ENCODE data around the gene ZNF497.

ZNF497 gene

DNA sequence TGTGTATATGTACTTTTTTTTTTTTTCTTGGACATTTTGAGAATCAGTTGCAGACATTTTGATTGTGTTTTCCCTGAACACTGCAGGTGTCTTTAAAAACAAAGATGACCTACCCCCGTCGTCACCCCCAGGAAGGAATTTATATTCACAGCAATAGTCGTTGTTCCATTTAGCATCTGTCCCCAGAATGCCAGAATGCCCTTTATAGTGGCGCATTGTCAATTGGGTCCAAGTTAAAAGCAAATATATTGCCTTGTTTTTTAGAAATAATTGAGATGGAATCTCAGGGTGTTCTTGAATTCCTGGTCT, 31.1 kb upstream of the ZNF497 start:
- no peak for DNase-seq (ENCODE audit: low read depth, low spot score)
- H3K27ac ChIP-seq (ENCODE audit: low read length), result no peak overlapping the region
- no peaks in the 10 kb centered on the region; the same call in 1 of the 2 replicates for H3K27me3 ChIP-seq (ENCODE audit: control insufficient read depth, insufficient read depth, low read length)
- H3K4me3 ChIP-seq (ENCODE audit: low read length), result no peak overlapping the region
- H3K9me3 ChIP-seq (ENCODE audit: control insufficient read depth, insufficient read depth, low read length), result no peaks in the 10 kb centered on the region
- H3K36me3 ChIP-seq (ENCODE audit: control insufficient read depth, insufficient read depth, low read length), result peaks cover 25% of the 10 kb centered on the region
- WGBS (ENCODE audit: insufficient coverage, insufficient read length), result no CpG with 5 or more reads among the region's 4 CpGs
- peaks cover 8% of the 10 kb centered on the region; the same call in 1 of the 2 replicates for H3K4me1 ChIP-seq (ENCODE audit: control insufficient read depth, insufficient read depth, low read length)

DNA sequence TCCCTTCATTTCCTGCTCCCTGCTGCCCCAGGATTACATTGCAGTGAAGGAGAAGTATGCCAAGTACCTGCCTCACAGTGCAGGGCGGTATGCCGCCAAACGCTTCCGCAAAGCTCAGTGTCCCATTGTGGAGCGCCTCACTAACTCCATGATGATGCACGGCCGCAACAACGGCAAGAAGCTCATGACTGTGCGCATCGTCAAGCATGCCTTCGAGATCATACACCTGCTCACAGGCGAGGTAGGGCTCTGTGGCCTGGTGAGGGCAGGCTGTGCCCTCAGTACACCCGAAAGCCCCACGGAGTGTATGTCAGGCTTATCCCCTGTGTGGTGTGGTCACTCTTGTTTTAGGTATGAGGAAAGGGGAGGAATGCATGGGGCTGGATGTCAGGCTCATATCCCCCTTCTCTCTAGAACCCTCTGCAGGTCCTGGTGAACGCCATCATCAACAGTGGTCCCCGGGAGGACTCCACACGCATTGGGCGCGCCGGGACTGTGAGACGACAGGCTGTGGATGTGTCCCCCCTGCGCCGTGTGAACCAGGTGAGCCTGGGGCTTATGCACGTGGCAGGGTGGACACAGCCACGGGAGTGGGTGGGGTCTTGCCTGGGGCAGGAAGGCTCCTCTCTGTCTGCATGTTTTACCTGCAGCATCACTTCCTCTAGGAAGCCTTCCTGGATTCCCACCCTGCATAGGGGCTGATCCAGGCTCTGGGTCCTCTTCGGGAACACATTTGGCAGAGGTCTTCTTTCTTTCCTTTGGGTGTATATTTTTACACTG, 30.6 kb upstream of the ZNF497 start:
- no peak overlapping the region for H3K4me3 ChIP-seq (ENCODE audit: low read length)
- H3K4me1 ChIP-seq (ENCODE audit: control insufficient read depth, insufficient read depth, low read length), result peaks cover 8% of the 10 kb centered on the region; the same call in 1 of the 2 replicates
- no peak for DNase-seq (ENCODE audit: low read depth, low spot score)
- no CpG with 5 or more reads among the region's 26 CpGs for WGBS (ENCODE audit: insufficient coverage, insufficient read length)
- no peaks in the 10 kb centered on the region for H3K9me3 ChIP-seq (ENCODE audit: control insufficient read depth, insufficient read depth, low read length)
- no peaks in the 10 kb centered on the region; the same call in 1 of the 2 replicates for H3K27me3 ChIP-seq (ENCODE audit: control insufficient read depth, insufficient read depth, low read length)
- H3K27ac ChIP-seq (ENCODE audit: low read length), result no peak overlapping the region
- H3K36me3 ChIP-seq (ENCODE audit: control insufficient read depth, insufficient read depth, low read length), result peaks cover 27% of the 10 kb centered on the region

DNA sequence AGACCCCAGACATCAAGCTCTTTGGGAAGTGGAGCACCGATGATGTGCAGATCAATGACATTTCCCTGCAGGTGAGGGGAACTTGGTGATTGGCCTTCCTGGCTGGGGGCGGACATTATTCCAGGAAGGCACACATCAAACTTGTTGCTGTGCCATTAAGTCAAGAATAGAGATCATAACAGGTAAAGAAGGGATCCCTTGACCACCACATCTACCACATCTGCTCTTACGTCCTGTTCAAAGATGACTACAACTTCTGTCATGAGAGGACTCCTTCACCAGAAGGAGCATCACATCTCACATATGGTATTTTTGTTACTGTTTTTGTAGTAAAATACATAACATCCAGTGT, 25.6 kb upstream of the ZNF497 start:
- Histone ChIP-seq H3K4me3 (ENCODE audit: low read length) (peak overlapping the region; percentile 77; the same call in 1 of the 2 replicates), H3K36me3 (ENCODE audit: control insufficient read depth, insufficient read depth, low read length) (peaks cover 11% of the 10 kb centered on the region), H3K27me3 (ENCODE audit: control insufficient read depth, insufficient read depth, low read length) (no peaks in the 10 kb centered on the region), H3K4me1 (ENCODE audit: control insufficient read depth, insufficient read depth, low read length) (peaks cover 6% of the 10 kb centered on the region), H3K9me3 (ENCODE audit: control insufficient read depth, insufficient read depth, low read length) (no peaks in the 10 kb centered on the region), H3K27ac (ENCODE audit: low read length) (no peak overlapping the region)
- DNase-seq (ENCODE audit: low read depth, low spot score), result no peak
- WGBS (ENCODE audit: insufficient coverage, insufficient read length), result no CpG with 5 or more reads among the region's 3 CpGs

DNA sequence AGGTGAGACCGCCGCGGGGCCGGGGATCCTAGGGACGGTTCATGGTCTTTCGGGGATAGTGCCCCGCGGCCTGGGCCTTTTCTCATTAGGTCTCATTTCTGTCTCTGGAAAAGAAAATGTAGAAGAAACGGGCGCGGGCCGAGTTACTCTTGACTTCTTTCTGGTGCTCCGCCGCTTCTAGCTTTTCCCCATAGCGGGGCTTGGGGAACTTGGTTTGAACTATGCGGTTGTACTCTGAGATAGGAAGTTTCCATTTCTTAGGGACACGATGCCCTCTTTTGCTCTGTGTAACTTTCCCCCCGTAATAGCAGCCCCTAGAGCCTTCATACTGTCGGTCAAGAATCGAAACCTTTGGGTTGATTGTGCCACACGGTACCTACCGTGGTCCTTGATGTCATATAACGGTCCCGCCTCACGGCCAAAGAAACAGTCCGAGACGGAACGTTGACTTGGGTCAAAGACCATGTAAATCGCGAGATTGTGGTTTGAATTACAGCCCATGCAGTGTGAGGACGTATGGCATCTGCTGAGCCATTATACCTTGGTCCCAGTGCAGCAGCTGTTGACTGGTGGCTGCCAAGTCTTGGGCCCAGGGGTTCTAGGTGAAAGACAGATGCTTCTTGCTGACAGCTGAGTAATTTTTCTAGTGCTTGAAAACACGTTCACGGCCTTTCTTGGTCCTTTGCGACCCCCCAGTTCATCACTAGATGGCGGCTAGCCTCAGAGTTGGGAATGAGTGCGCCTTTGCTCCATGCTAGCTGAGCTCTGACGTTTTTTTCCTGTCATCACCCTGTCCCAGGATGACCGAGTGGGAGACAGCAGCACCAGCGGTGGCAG, 25.0 kb upstream of the ZNF497 start:
- Histone ChIP-seq H3K27me3 (ENCODE audit: control insufficient read depth, insufficient read depth, low read length) (no peaks in the 10 kb centered on the region), H3K4me3 (ENCODE audit: low read length) (peak overlapping the region; percentile 77), H3K36me3 (ENCODE audit: control insufficient read depth, insufficient read depth, low read length) (peaks cover 6% of the 10 kb centered on the region; the same call in 1 of the 2 replicates), H3K4me1 (ENCODE audit: control insufficient read depth, insufficient read depth, low read length) (peaks cover 6% of the 10 kb centered on the region), H3K27ac (ENCODE audit: low read length) (no peak overlapping the region), H3K9me3 (ENCODE audit: control insufficient read depth, insufficient read depth, low read length) (no peaks in the 10 kb centered on the region)
- DNase-seq (ENCODE audit: low read depth, low spot score), result no peak
- no CpG with 5 or more reads among the region's 39 CpGs for whole genome bisulfite sequencing (ENCODE audit: insufficient coverage, insufficient read length)

DNA sequence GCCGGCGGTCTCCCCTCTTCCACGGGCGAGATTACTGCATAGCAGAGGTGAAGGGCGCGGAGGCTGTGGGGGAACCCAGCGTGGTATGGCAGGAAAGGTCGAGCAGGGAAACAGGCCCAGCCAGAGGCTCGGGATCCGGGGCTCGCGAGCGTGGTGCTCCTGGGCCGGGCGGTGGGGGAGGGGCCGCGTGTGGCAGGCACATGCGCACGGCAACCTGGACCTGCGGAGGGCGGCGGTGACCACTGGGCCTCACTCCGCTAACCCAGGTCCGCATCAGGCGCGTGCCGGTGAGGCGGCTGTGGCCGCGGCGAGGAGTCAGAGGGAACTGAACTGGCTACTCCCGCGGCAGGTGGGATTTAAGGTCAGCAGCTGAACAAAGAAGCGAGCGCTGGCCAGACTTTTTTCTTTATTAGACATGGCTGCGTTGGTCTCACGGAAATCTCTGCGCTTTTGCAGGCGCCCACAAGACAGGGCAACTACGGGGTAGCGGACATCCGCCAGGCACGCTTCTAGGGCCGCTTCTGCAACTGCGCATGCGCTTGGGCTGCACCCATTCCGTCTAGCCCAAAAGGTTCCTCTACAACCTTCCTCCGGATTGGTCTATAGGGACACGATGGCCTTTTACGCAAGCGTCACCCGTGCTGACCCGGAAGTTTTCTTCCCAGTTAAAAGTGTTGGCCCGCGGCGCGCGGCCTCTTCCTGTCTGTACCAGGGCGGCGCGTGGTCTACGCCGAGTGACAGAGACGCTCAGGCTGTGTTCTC, 24.2 kb upstream of the ZNF497 start, which contains the start of gene RPS5:
TSS of gene RPS5 (plus strand) at position 694 of the 762 bp plus-strand sequence. CDS start 869 bp downstream, outside the sequence.
- DNase-seq (ENCODE audit: low read depth, low spot score), result no peak
- H3K27me3 ChIP-seq (ENCODE audit: control insufficient read depth, insufficient read depth, low read length), result no peaks in the 10 kb centered on the region
- no peaks in the 10 kb centered on the region for H3K9me3 ChIP-seq (ENCODE audit: control insufficient read depth, insufficient read depth, low read length)
- peaks cover 6% of the 10 kb centered on the region; the same call in 1 of the 2 replicates for H3K36me3 ChIP-seq (ENCODE audit: control insufficient read depth, insufficient read depth, low read length)
- no CpG with 5 or more reads among the region's 64 CpGs for WGBS (ENCODE audit: insufficient coverage, insufficient read length)
- peaks cover 6% of the 10 kb centered on the region for H3K4me1 ChIP-seq (ENCODE audit: control insufficient read depth, insufficient read depth, low read length)
- no peak within 1 kb of the TSS for H3K27ac ChIP-seq (ENCODE audit: low read length)
- peak within 1 kb of the TSS; percentile 77 for H3K4me3 ChIP-seq (ENCODE audit: low read length)

DNA sequence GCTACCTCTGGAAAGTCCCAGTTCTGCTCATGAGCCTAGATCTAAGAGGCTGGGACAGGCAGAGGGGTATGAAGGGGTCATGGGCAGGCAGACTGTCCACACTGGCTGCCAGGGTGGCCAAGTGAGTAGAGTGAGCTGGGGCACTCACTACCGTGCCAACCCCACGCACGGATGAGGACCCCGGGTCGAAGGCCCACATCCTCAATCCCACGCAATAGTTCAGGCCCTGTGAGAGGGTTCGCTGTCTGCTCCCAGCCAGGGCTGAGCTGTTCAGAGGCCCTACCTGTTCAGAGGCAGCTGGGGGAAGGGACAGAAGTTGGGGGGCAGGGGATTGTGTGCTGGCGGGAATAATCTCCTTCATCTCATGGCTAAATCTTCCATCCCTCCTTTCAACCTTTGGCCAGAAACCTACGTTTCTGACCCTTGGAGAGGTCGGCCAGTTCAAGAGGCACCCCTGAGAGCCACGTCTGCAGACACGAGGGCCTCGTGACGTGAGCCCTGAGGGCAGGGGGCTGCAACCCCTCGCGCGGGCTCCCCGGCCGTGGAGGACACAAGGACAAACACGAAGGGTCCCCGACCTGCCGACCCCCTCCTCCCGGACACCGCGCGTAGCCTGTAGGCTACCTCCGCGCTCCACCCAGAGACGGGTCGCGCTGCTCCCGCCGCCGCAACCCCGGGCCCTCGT, 23.5 kb upstream of the ZNF497 start:
- Histone ChIP-seq H3K9me3 (ENCODE audit: control insufficient read depth, insufficient read depth, low read length) (no peaks in the 10 kb centered on the region), H3K36me3 (ENCODE audit: control insufficient read depth, insufficient read depth, low read length) (peaks cover 6% of the 10 kb centered on the region; the same call in 1 of the 2 replicates), H3K4me1 (ENCODE audit: control insufficient read depth, insufficient read depth, low read length) (peaks cover 6% of the 10 kb centered on the region), H3K4me3 (ENCODE audit: low read length) (peak overlapping the region; percentile 75), H3K27me3 (ENCODE audit: control insufficient read depth, insufficient read depth, low read length) (no peaks in the 10 kb centered on the region), H3K27ac (ENCODE audit: low read length) (no peak overlapping the region)
- DNase-seq (ENCODE audit: low read depth, low spot score), result no peak
- WGBS (ENCODE audit: insufficient coverage, insufficient read length), result no CpG with 5 or more reads among the region's 36 CpGs

DNA sequence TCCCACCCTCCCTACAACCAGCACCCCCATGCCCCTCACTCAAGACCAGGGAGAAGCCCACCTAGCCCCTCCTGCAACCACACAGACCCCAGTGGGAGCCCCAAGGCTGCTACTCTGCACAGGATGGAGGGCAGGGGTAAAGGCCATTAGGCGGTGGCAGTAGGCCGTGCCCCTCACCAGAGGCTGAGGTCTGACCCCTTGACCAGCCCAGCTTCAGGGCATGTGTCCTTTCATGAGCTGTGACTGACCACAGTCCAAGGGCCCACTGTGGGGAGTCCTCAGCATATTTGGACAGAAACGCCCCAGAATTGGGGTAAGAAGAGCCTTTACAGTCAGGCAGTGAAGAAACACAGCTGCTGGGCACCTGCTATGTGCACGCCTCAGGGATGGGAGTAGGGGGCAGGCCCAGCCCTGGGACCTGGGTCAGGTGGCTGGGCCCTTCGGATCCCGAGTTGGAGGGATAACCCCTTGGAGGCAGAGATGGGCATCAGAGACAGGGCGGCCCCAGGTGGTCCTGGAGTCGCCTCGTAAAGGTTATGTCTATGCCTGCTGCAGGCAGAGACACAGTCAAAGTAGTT, 22.9 kb upstream of the ZNF497 start:
- no peak for DNase-seq (ENCODE audit: low read depth, low spot score)
- WGBS (ENCODE audit: insufficient coverage, insufficient read length), result no CpG with 5 or more reads among the region's 9 CpGs
- Histone ChIP-seq H3K9me3 (ENCODE audit: control insufficient read depth, insufficient read depth, low read length) (no peaks in the 10 kb centered on the region), H3K27me3 (ENCODE audit: control insufficient read depth, insufficient read depth, low read length) (no peaks in the 10 kb centered on the region), H3K27ac (ENCODE audit: low read length) (no peak overlapping the region), H3K4me3 (ENCODE audit: low read length) (peak overlapping the region; percentile 75; the same call in 1 of the 2 replicates), H3K4me1 (ENCODE audit: control insufficient read depth, insufficient read depth, low read length) (peaks cover 6% of the 10 kb centered on the region), H3K36me3 (ENCODE audit: control insufficient read depth, insufficient read depth, low read length) (peaks cover 6% of the 10 kb centered on the region; the same call in 1 of the 2 replicates)

DNA sequence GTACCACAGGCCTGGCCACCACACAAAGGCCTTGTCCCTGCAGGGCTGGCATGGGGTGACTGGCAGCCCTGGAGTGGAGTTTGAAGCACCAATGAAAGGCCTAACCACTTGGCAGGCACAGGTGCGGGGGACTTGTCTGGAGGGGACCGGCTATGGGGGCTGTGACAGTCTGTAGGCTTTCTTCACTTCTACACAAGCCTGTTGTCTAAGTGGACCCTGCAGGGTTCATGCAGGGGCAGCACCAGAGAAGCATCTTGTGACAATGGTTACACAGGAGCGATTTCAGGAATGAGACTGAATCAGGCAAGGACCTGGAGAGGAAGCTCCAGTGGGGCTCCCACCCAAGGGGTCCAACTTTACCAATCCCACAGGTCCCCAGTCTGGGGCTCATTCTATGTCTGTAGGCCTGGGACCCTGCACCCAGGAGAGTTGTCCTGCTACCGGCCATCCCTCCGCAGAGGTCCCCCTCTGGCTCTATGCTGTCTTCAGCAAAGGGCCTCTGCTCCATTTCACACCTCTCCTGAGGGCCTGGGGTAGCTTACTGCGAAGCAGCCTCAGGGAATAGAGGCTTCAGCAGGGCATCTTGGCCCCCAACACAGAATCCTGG, 20.5 kb upstream of the ZNF497 start:
- no CpG with 5 or more reads among the region's 6 CpGs for WGBS (ENCODE audit: insufficient coverage, insufficient read length)
- no peak overlapping the region for H3K4me3 ChIP-seq (ENCODE audit: low read length)
- H3K4me1 ChIP-seq (ENCODE audit: control insufficient read depth, insufficient read depth, low read length), result peaks cover 8% of the 10 kb centered on the region
- no peaks in the 10 kb centered on the region for H3K27me3 ChIP-seq (ENCODE audit: control insufficient read depth, insufficient read depth, low read length)
- no peaks in the 10 kb centered on the region for H3K9me3 ChIP-seq (ENCODE audit: control insufficient read depth, insufficient read depth, low read length)
- DNase-seq (ENCODE audit: low read depth, low spot score), result no peak
- H3K27ac ChIP-seq (ENCODE audit: low read length), result no peak overlapping the region
- H3K36me3 ChIP-seq (ENCODE audit: control insufficient read depth, insufficient read depth, low read length), result peaks cover 2% of the 10 kb centered on the region; the same call in 1 of the 2 replicates

DNA sequence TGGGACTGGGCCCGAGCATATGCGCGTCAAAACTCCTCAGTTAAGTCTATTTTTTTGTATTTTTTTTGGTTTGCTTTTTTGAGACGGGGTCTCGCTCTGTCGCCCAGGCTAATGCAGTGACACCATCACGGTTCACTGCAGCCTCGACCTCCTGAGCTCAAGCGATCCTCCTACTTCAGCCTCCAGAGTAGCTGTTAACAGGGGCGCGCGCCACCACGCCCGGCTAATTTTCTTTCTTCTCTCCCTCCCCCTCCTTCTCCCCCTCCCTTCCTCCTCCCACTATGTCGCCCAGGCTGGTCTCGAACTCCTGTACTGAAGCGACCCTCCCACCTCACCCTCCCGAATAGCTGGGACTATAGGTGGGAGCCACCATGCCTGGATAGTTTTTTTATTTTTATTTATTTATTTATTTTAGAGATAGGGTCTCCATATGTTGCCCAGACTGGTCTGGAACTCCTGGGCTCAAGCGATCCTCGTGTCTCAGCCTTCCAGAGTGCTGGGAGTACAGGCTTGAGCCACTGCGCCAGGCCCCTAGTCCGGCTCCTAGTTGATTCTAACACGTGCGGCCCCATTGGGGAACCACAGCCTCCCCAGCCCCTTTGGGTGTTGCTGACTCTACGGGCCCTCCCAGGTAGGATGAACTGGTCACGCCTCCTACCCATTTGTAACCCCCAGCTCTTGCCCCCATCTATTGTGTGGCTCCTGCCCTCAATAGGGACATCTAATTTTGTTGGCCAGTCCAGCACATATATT, 19.1 kb upstream of the ZNF497 start:
- Histone ChIP-seq H3K4me1 (ENCODE audit: control insufficient read depth, insufficient read depth, low read length) (peaks cover 8% of the 10 kb centered on the region), H3K27ac (ENCODE audit: low read length) (no peak overlapping the region), H3K36me3 (ENCODE audit: control insufficient read depth, insufficient read depth, low read length) (no peaks in the 10 kb centered on the region), H3K9me3 (ENCODE audit: control insufficient read depth, insufficient read depth, low read length) (no peaks in the 10 kb centered on the region), H3K27me3 (ENCODE audit: control insufficient read depth, insufficient read depth, low read length) (no peaks in the 10 kb centered on the region), H3K4me3 (ENCODE audit: low read length) (peak overlapping the region; percentile 39; the same call in 1 of the 2 replicates)
- DNase-seq (ENCODE audit: low read depth, low spot score), result no peak
- WGBS (ENCODE audit: insufficient coverage, insufficient read length), result no CpG with 5 or more reads among the region's 26 CpGs

Measured in iPS DF 6.9 (cell line).